Hepatocyte (in vitro differentiated cells): Measurements from ENCODE around the gene KIF9. TPM values are rescaled to one million over a fixed set of nuclear protein-coding genes. Genes with fewer than 3 reads are reported as not detected.

Experiments used
- DNase-seq: peaks from one replicate; pipeline ENCODE4 v3.0.0-alpha.2; 2016; ENCODE audit warnings: low spot score
- H2AFZ ChIP-seq: fragments of 200-600 bp; sonication (generic); 2 replicates; pipeline ENCODE4 v1.6.0; 2016; ENCODE audit warnings: antibody characterized with exemption, mild to moderate bottlenecking
- H3K27ac ChIP-seq: fragments of 200-600 bp; sonication (generic); 2 replicates; pipeline ENCODE4 v1.5.1; 2016; ENCODE audit warnings: mild to moderate bottlenecking
- H3K27me3 ChIP-seq: fragments of 200-600 bp; sonication (generic); 2 replicates; pipeline ENCODE4 v1.6.1; 2016
- H3K36me3 ChIP-seq: fragments of 200-600 bp; sonication (generic); replicated peaks from 2 replicates; pipeline ENCODE4 v1.5.1; 2016; ENCODE audit warnings: low read depth; ENCODE audit not compliant: insufficient read depth
- H3K4me1 ChIP-seq: fragments of 200-600 bp; sonication (generic); 2 replicates; pipeline ENCODE4 v1.5.1; 2016; ENCODE audit warnings: mild to moderate bottlenecking, moderate library complexity; ENCODE audit not compliant: insufficient read depth
- H3K4me2 ChIP-seq: fragments of 200-600 bp; sonication (generic); 2 replicates; pipeline ENCODE4 v1.6.0; 2016
- H3K4me3 ChIP-seq: fragments of 200-600 bp; sonication (generic); 2 replicates; pipeline ENCODE4 v1.5.1; 2016; ENCODE audit warnings: mild to moderate bottlenecking
- H3K79me2 ChIP-seq: fragments of 200-600 bp; sonication (generic); 2 replicates; pipeline ENCODE4 v1.6.0; 2017; ENCODE audit warnings: mild to moderate bottlenecking
- H3K9me2 ChIP-seq: fragments of 200-600 bp; sonication (generic); replicated peaks from 2 replicates; pipeline ENCODE4 v1.6.0; 2017; ENCODE audit warnings: mild to moderate bottlenecking; ENCODE audit not compliant: insufficient read depth
- H3K9me3 ChIP-seq: fragments of 200-600 bp; sonication (generic); 2 replicates; pipeline ENCODE4 v1.5.1; 2016; ENCODE audit warnings: low read depth, mild to moderate bottlenecking
- H4K20me1 ChIP-seq: fragments of 200-600 bp; sonication (generic); 2 replicates; pipeline ENCODE4 v1.6.0; 2016; ENCODE audit warnings: mild to moderate bottlenecking; ENCODE audit not compliant: insufficient read depth, poor library complexity, severe bottlenecking
- CTCF ChIP-seq: fragments of 200-600 bp; sonication (generic); IDR thresholded peaks from 2 replicates; pipeline ENCODE4 v1.5.1; 2016; ENCODE audit warnings: antibody characterized with exemption, mild to moderate bottlenecking; ENCODE audit not compliant: poor library complexity
- EZH2 ChIP-seq: fragments of 200-600 bp; sonication (generic); IDR thresholded peaks from 2 replicates; pipeline ENCODE4 v1.6.1; 2016; ENCODE audit warnings: antibody characterized with exemption, mild to moderate bottlenecking, borderline replicate concordance
- EZH2phosphoT487 ChIP-seq: fragments of 200-600 bp; sonication (generic); IDR thresholded peaks from one replicate; pipeline ENCODE4 v1.6.1; 2018; ENCODE audit warnings: antibody characterized with exemption, mild to moderate bottlenecking, low read depth, moderate library complexity; ENCODE audit not compliant: unreplicated experiment, severe bottlenecking
- whole genome bisulfite sequencing: methylation state at CpG from one replicate; pipeline ENCODE4 v1.1.6; 2016; ENCODE audit warnings: low lambda C conversion rate; ENCODE audit errors: missing lambda C conversion rate; 5-methylcytosine and 5-hydroxymethylcytosine counted together
- polyA plus RNA-seq: library from polyadenylated mRNA; unstranded; fragments of >200 nt; fragmentation: Nextera tagmentation; extraction: Ambion mirVana; gene quantifications from 2 replicates; pipeline ENCODE4 v1.2.1, GENCODE V29; 2016
- total RNA-seq: library from RNA; depleted of rRNA; stranded (reverse); fragments of >200 nt; gene quantifications from 2 replicates; pipeline ENCODE4 v1.2.3, GENCODE V29; 2014

Gene KIF9
- total and polyA plus RNA-seq, 2 experiments from 2014 or later, result 4.2 to 5.3 TPM

GRCh38 chr3:47250309-47251060 is 32.1 kb downstream of the KIF9 start:
- Histone ChIP-seq H3K36me3 (no peaks in the 10 kb centered on the region), H3K4me2 (no peak overlapping the region), H3K27me3 (no peaks in the 10 kb centered on the region), H3K79me2 (no peaks in the 10 kb centered on the region), H2AFZ (no peak overlapping the region), H3K4me1 (no peaks in the 10 kb centered on the region), H3K9me2 (no peaks in the 10 kb centered on the region), H3K4me3 (no peak overlapping the region), H3K9me3 (no peaks in the 10 kb centered on the region), H4K20me1 (no peaks in the 10 kb centered on the region), H3K27ac (no peak overlapping the region)
- WGBS, result 82% methylated on average over 7 of the region's 7 CpGs
- TF ChIP-seq EZH2phosphoT487, result no peak
- no peak for TF ChIP-seq EZH2
- peak; percentile 24 for TF ChIP-seq CTCF
- DNase-seq, result peak; percentile 29

DNA sequence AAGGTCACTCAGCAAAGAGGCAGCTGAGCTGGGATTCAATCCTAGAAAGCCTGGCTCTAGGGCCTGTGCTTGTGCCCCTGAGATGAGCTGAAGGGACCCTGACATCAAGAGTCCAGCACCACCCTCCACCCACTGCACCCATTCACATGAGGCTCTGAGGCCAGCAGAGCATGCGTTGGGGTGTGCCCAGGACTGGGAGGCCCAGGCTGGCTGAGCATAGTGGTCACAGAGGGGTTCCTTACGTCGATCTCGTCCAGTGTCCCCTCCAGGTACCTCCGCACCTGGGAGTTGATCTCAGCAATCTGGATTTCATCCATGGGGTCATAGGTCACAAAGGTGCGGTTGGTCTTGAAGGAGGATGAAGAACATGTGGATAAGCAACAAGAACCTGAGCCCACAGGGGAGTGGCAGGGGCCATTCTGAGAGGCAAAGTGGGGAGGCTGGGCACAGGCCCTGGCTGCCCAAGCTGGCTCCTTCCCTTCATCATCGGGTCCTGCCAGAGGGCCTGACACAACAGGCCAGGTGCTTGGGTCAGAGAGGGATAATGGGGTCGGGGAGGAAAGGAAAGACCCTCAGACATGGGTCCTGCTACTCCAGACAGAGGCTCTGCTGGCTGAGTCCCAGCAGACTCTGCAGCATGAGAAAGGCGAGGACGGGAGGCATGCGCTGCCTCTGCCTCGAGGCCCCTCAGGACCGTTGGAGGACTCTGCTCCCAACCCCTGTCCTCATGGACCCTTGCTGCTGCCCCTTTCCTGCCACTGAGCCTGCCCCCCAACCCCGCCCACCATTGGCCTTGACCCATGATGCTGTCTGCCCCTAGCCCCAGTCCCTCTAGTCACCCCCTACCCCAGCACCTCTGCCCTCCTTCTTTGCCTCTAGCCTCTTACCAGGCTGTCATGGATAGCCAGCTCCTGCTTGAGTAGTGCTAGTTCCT is 35.2 kb downstream of the KIF9 start:
- Histone ChIP-seq H3K9me2 (no peaks in the 10 kb centered on the region), H3K27me3 (no peaks in the 10 kb centered on the region), H3K4me3 (no peak overlapping the region), H2AFZ (no peak overlapping the region), H4K20me1 (no peaks in the 10 kb centered on the region), H3K27ac (no peak overlapping the region), H3K36me3 (no peaks in the 10 kb centered on the region), H3K79me2 (no peaks in the 10 kb centered on the region), H3K4me2 (no peak overlapping the region), H3K4me1 (no peaks in the 10 kb centered on the region), H3K9me3 (no peaks in the 10 kb centered on the region)
- no peak for TF ChIP-seq EZH2
- TF ChIP-seq EZH2phosphoT487, result no peak
- no peak for TF ChIP-seq CTCF
- no peak for DNase-seq
- WGBS, result 90% methylated on average over 14 of the region's 14 CpGs

GRCh38 chr3:47245271-47245670 is 37.3 kb downstream of the KIF9 start:
- no peaks in the 10 kb centered on the region for H3K9me2 ChIP-seq
- H3K79me2 ChIP-seq, result no peaks in the 10 kb centered on the region
- no peak for TF ChIP-seq CTCF
- no peak for TF ChIP-seq EZH2
- TF ChIP-seq EZH2phosphoT487, result no peak
- no peaks in the 10 kb centered on the region for H3K27me3 ChIP-seq
- H3K4me2 ChIP-seq, result no peak overlapping the region
- H3K4me3 ChIP-seq, result no peak overlapping the region
- WGBS, result 94% methylated on average over 2 of the region's 2 CpGs
- H3K4me1 ChIP-seq, result no peaks in the 10 kb centered on the region
- DNase-seq, result no peak
- H4K20me1 ChIP-seq, result no peaks in the 10 kb centered on the region
- no peak overlapping the region for H3K27ac ChIP-seq
- H3K36me3 ChIP-seq, result no peaks in the 10 kb centered on the region
- no peaks in the 10 kb centered on the region for H3K9me3 ChIP-seq
- H2AFZ ChIP-seq, result no peak overlapping the region
